Spleen (tissue), 7 donors: Measurements from ENCODE around the gene TMEM178B.

Experiments used
- POLR2A ChIP-seq, 3 donors: fragments of 450-650 bp; IDR thresholded peaks; one replicate each; pipeline ENCODE4 v1.5.1; 2017; ENCODE audit warnings: antibody characterized with exemption in 3 of 3, mild to moderate bottlenecking in 1 of 3
- TF ChIP-seq, protein P1 (sequence below), 11 experiments: fragments of 200-600 bp in 7 of 11; fragments of 450-650 bp in 4 of 11; sonication (generic) in 4 of 11; IDR thresholded peaks in 8 of 11; conservative IDR thresholded peaks in 3 of 11; 1 replicate in 7 of 11; 2 replicates in 4 of 11; pipeline versions ENCODE4 v1.4.0 to v1.8.0; 2016 to 2021; ENCODE audit warnings: antibody characterized with exemption in 11 of 11, inconsistent platforms in 4 of 11, mild to moderate bottlenecking in 1 of 11
- donor health status: DM: no; HTN: no; CAD: no; lungs with moderate emphysema.
- donor health status: DM: no; HTN: no; CAD: no.
- donor health status: DM: no; HTN: no; CAD: no.

DNA sequence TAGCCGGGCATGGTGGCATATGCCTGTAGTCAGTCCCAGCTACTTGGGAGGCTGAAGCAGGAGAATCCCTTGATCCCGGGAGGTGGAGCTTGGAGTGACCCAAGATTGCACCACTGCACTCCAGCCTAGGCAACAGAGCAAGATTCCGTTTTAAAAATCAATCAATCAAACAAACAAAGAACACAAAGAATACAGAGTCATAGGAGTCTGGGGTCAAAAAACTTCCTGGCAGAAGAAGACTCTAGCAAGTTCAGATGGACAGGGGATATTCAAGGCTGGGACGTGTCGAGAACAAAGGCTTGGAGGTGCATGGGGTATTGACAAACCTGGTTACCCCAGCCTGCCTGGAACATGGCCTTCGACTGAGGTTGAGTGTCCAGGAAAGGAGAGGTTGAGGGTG is 248.5 kb downstream of the TMEM178B start:
- TF ChIP-seq, protein P1, sequence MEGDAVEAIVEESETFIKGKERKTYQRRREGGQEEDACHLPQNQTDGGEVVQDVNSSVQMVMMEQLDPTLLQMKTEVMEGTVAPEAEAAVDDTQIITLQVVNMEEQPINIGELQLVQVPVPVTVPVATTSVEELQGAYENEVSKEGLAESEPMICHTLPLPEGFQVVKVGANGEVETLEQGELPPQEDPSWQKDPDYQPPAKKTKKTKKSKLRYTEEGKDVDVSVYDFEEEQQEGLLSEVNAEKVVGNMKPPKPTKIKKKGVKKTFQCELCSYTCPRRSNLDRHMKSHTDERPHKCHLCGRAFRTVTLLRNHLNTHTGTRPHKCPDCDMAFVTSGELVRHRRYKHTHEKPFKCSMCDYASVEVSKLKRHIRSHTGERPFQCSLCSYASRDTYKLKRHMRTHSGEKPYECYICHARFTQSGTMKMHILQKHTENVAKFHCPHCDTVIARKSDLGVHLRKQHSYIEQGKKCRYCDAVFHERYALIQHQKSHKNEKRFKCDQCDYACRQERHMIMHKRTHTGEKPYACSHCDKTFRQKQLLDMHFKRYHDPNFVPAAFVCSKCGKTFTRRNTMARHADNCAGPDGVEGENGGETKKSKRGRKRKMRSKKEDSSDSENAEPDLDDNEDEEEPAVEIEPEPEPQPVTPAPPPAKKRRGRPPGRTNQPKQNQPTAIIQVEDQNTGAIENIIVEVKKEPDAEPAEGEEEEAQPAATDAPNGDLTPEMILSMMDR (IDR thresholded peaks at IDR 0.05 in 8 of 11, conservative IDR thresholded peaks at IDR 0.05 in 3 of 11): no peak
- TF ChIP-seq POLR2A (IDR thresholded peaks at IDR 0.05): no peak
